Embryonic facial prominence (tissue), 1 donor: ENCODE results near the gene DDX20.
A peak's percentile ranks its signal among the peaks of the same experiment; 100 is the strongest.

ENCODE experiments used
- DNase-seq: peaks from one replicate; pipeline ENCODE4 v3.0.0-alpha.2; 2016; ENCODE audit errors: extremely low spot score

DDX20 gene

DNA sequence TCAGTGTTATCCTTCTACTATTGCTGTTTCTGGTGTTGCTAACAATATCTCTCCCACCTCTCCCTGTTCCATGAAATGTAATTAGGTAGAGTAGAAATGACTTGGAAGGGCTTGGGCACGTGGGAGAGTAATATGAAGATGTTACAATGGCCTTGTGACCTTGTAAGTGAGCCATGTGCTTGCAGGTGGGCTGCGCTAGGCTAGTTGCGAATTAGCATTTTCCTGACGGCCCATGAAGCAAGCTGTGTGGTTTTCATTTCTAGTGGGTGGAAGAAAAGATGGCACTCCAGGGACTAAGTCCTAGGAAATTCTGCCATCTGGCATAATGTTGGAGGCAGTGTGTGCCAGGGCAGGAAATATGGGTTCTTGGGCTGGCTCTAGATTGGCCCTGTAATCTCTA is 7.8 kb upstream of the DDX20 start:
- DNase-seq = no peak

DNA sequence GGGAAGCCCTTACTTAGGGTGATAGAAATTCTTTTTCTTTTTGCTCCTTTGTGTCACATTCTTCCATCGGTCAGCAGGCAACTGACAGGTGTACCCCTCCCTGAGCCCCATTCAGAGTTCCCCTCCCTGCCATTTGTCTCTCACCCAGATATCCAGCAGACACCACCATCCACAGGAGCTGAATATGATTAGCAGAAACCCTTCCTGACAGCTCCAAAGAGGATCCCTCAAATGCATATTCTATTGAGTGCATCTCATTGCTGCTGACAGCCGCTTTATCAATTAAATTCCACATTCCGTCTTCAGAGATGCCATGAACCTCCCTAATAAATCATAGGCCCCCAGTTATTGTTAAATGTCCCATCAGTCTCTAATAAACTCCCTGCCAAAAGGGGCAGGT is 6.1 kb upstream of the DDX20 start:
- DNase-seq = no peak

DNA sequence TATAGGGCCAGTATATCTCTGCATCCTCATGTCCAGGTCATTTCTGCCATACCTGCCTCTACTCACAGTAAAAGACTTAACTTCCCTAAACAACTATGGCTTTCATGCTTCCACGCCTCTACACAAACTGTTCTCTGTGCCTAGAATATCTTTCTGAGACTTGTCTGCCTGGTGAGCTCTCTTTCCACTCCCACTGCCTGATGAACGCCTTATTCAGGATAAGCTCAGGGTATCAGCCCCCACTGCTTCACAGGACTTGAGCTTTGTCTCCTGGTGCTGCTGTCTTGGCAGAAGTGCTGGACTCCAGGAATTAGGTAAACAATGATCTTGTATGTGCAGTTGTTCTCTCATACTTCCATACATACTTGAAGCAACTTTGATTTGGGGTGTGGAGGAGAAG is 4.8 kb upstream of the DDX20 start:
- DNase-seq = no peak

DNA sequence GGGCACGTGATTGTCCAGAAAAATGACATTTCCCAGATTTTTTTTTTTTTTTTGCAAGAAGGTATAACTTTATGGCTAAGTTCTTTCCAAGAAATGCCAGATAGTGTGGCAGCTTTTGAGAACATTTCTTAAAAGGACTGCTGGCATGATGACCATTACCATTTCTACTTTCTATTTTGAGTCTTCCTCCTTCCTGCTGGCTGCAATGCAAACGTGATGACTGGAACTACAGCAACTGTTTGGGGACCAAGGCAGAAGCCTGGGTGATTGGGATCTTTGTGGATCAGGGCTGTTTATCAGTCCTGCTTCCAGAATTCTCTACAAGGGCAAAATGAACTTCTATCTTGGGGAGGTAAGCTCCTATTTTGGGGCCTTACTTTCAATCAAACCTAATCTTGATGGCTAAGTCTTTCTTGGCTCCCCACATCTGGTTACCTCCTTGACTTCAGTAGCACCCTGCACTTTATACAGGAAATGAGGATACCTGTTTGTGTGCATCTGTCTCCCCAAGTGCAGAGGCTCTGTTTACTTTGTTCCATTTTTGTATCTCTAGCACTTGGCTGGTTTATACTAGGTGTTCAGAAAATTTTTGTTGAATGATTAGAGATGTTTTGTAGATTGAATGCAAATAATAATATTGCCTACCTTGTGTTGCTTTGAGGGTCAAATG is 3.7 kb upstream of the DDX20 start:
- DNase-seq = no peak

DNA sequence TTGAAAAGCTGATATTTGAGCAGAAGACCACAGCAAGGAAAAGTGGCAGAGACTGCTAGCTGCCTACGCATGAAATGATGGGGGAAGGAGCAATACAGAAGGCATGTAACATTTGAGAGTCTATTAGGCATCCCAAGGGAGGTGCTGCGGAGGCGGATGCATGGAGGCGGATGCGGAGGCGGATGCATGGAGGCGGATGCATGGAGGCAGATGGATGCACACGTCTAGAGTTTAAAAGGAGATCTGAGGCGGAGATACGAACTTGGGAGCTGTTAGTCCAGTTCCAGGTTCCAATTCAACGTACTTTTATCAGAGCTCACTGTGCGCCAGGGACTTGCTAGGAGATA is 744 bp upstream of the DDX20 start:
- peak; percentile 21 for DNase-seq

DNA sequence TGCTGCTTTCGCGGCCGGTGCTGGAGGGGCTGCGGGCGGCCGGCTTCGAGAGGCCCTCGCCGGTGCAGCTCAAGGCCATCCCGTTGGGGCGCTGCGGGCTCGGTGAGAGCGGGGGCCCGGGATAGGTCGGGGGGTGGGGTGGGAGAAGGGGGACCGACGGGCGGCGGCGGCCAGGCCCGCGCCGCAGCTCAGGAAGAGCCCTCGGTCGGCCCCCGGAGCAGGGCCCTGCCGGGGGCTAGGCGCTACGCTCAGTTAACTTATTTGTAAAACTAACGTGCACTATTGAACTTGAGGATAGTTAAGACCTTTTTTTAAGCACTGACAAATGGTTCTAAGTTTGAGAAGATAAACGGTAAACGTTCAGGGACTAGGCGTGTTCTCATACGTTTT is 418 bp downstream of the DDX20 start:
- DNase-seq = no peak

DNA sequence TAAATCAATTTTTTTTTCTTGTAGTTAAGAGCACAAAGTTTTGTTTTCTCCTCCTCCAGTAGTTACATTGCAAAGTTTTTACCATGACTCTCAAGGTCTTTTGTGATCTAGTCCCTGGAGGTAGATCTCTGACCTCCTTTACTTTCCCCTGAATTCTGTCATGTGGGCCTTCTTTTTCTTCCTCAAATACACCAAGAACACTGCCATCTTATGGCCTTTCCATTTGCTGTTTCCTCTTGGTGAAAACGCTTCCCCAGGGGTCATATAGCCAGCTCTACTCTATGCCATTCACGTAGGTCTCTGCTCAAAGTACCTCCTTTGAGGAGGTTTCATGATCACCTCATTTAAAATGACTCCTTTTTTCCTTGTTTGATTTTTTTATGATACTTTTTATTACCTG is 2.7 kb downstream of the DDX20 start:
- no peak for DNase-seq

DNA sequence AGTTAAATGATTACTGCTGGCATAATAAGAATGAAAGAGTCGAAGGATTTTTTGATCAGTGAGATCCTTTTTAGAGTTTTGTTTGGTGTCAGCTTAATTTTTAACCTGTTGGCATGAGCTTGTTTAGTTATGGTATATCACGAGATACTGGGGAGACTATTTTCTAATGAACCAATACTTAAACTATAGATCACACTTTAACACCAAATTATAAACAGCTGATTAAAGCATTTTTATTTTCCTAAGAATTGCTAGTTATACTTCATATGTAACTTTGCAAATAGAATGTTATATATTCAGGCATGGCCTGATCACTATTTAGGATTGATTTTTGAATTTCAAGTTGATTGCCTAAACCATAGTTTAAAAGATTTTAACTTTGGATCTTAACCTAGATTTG is 6.0 kb downstream of the DDX20 start:
- DNase-seq = no peak

DNA sequence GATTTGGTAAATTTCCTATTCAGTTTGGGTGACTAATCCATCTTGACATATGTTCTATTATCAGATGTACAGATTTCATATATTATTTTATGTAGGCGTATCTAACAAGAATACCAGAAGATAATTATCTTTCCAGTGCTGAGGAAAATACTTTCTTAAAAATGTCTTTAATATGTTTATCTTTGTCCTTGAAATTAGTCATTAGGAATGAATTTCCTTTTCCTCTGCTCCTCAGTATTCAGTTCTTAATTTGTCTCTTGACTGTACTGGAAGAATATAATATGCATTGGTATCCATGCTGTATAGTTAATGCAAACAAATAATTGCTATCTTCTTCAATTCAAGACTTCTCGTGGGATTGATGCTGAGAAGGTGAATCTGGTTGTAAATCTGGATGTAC is 6.6 kb downstream of the DDX20 start:
- DNase-seq = no peak

DNA sequence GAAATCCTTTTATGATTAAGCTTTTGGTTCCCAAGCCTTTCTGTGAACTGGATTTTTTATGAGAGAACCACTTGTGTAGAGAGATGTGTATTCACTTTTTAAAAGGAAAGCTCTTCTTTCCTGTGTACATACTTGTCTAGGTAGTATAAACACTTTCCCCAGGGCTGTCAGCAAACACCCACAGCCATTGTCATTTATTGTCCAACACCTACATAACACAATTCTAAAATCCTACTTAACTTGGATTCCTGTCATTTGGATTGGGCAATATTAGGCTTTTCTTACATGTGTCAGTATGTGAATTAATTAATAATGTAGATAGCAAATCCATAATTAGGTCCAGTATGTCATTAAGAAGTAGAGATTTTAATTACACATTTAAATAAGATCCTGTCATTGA is 12.3 kb downstream of the DDX20 start:
- DNase-seq = no peak

DNA sequence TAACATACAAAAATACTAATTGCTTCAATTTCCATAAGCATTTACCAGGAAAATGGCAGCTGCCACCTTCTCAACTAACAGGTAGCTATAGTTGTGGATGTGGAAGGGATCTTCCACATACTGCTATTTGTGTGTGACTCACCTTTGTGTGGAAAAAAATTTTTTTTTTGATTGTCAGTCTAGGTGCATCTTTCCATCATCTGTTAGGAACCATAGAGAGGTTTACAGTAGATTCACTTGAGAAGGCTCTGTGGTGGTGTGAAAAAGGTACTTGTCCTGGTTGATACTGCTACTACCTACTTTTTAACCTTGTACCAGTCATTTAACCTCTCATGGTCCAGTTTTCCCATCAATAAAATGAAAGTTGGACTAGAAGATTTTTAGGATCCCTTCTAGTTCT is 12.9 kb downstream of the DDX20 start:
- no peak for DNase-seq

DNA sequence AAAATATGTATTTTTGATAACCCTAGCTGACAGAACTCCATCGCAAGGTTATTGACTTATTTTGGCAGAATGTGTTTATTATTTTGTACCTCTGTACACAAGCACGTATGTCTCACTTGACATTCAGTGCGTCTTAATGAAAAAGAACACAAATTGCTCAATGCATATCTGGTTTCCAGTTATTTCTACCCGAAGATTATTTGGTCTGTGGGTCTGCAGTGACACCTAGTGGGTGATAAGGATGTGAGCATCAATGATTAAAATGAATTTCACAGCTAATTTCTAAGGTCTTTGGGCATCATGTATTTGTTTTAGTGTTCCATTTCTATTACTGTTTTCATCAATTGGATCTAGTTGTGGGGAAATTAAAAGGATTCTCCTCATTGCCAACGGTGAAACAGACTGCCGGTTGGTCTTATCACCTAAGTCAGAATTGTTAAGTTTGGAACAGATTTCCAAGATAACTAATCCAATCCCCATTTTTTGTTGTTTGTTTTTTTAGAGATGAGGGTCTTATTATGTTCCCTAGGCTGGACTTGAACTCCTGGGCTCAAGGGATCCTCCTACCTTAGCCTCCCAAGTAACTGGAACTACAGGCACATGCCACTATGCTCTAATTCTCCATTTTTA is 13.9 kb downstream of the DDX20 start:
- DNase-seq = peak; percentile 43

DNA sequence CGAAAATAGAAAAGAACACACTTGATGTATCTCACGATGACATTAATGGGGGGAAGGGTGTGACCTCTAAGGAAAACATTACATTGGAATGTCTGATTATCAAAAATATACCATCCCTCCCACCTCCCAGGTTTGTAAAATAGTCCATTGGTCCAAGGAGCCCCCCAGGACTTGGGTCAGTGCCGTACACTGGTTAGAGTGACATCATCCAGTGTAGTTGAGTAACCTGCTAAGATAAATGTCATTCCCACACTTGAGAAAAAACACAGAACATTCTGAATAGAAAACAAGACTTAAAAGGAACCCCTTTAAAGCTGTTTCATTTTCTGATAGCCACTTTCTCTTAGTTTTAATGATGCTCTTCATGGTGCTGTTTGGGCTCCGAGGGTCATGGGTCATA is 15.2 kb downstream of the DDX20 start:
- no peak for DNase-seq

DNA sequence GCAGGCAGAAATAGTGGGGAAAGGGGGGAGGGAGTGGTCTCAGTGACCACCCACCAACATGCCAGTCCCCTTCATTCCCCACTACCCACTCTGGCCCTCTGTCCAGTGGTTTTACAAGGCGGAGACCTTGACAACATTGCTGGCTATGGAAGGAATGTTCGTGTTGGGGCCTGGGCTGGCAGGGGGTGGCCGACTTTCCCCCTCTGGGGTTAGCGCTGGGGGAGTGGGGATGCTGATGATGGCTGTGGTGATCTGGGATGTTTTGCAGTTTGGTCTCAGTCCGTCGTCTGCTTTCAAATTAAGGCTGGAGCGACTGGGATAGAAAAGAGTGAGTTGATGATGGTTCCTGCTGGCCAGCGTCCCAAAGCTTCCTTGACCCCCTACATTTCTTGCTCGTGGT is 20.3 kb downstream of the DDX20 start:
- DNase-seq = no peak

DNA sequence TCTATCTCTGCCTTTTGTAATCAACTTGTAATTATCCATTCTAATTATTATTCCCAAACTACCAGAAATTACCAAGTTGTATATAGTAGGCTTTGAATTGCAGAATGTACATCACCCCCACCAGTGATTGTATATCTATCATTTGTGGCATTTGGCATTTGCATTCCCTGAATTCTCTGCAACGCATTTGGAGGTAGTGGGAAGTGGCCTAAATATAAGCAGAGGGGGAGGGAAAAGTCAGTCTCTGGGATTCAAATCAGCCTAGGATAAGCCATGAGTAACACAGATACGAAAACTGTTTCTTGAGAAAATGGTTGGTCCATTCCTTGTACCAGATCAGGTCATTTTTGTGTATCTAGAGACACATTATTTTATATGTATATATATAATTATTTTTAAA is 20.7 kb downstream of the DDX20 start:
- no peak for DNase-seq

DNA sequence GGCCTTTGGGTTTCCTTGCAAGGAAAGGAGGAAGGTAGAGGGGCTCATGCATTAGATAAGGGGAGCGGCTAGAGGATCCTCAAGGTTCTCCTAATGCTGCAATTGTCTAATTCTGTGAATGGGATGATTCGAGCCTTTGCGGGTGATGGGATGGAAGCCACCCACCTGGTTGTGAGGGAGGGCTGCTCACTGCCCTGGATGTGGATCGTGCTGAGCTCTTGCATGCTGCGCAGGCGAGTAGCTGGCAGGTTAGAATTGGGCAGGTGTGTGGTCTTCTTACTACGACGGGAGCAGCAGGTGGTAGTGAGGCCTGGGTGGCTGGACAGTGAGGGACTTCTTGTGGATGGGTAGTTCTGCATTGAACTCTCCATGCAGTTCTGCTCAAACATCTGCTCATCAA is 21.2 kb downstream of the DDX20 start:
- DNase-seq = no peak

DNA sequence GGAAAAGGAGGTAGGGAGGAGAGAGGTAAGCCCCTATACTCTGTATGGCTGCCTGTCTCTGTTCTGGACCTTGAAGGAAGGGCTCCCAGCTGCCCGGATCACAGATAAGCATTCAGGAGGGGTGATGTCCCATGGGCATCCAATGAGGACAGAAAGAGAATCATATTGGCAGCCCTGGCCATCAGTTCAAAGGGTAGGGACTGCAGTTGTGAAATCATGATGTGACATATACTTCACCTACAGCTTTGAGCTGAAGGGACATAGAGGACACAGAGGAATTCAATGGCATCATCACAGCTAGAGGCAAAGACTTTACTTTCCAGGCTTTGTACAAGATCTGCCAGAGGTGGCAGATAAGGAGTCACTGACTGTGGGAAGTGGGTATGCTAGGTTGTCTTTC is 21.6 kb downstream of the DDX20 start:
- no peak for DNase-seq

DNA sequence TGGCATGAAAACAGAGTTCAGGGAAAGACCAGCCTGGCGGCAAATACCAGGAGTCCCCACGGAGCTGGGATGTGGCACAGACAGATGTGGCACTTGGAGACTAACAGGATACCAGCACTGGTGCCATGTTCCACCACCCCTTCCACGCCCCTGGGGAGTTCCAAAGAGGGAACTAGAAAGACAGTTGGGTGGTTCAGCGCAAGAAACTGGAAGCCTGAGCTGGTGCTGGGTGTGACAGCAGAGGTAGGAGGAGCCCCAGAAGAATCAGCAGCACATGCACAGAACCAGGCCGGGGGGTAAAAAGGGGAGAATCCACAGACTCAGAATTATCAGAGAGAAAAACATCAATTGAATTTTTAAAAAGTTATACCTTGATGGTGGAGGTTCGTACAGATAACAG is 22.4 kb downstream of the DDX20 start:
- DNase-seq = no peak

DNA sequence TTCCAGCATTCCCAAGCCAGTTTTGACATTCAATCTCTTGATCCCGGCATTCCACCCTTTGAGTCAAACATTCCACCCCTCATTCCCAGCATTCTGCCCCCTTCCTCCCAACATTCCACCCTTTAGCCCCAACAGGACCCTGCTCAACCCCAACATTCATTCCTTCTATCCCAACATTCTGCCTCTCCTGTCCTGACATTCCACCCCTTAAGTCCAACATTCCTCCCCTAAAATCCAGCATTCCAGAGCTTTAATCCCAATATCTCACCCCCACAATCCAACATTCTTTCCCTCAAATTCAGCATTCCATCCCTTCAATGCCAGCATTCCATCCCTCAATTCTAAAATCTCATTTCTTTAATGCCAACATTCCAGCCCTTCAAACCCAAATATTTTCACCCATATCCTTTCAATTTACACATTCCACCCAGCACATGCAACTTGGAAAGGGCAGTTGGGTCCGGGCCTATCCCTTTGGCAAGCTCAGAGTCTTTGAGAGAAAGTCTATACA is 22.9 kb downstream of the DDX20 start:
- DNase-seq = no peak

DNA sequence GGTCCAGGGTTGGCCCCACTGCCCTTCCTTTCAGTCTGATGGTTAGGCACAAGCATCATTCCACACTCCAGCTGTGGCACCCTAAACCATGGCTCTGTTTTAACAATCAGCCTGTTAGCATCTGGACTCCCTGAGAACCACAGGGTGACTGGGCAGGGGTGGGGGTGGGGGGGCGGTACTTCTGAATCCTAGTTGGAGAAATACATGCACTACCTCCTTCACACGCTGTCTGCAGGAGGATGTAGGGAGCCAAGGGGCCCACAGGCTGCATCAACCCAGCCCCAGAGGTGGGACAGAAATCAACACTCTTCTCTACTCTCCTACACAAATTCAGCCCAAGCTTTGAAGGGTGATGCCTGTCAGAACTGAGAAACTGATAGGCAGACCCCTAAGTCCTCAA is 23.8 kb downstream of the DDX20 start:
- no peak for DNase-seq

DNA sequence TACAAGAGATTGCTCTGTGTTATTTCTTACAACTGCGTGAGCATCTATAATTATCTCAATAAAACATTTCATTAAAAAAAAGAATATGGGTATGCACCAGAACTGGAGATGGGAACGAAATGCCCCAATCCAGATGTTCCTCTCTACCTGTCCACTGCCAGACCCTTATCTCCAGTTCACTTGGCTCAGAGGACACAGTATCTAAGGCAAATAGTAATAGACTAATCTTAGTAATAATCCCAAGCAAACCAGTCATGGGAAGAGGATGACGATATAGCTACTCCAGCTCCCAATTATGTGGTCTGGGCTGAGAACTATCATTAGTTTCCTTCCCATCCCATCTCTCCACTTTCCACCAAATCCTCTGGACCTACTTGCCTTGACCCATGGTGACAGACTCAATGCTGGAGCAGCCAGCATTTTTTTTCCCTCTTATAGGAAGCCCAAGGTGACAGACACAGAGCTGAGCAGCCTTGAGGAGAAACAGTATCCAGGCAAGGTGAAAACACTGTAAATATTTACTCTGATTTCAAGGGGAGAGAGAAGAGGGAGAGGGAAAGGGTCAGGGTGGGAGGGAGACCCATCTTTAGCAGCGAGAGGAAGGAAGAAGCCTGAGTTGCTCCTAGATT is 28.7 kb downstream of the DDX20 start:
- no peak for DNase-seq

DNA sequence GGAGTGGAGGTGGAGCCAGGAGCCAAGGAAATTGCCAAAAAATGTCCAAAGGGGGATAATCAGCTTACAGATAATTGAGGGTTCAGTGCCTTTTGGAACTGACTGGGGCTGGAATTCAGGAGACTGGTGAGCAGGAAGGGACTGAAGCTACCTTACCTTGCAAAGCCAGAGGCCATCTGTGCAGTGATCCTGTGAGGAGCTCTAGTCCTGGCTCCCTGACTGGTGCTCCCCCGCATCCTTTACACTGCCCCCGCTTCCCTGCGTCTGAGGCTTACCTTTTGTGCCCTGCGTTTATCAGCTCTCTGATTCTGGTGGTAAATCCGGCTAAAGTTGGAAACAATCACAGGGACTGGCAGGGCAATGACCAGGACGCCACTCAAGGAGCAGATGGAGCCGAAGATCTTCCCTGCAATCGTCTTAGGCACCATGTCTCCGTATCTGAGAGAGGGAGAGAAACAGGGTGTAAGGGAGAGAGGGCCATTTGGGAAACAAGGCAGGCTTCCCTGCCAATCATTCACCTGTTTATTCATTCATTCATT is 31.0 kb downstream of the DDX20 start:
- no peak for DNase-seq

DNA sequence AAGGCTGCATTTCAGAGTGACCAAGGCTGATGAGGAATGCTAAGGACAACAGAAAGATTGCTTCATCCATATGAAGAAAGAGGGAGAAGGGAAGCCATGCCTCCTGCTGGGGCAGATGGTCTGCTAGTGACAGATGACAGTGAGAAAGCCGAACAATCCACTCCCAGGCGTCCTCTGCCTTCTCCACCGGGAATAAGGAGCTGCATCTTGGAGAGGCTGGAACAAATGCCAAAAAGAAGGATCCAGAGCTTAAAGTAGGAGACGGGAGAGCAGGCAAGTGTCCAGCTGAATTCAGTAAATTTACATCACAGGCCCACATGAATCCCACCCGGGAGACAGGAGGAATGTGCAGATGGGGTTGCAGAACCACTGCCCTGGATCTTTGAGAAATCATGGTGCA is 33.4 kb downstream of the DDX20 start:
- no peak for DNase-seq
